ENCODE data around the gene HTRA1.

HTRA1 gene

GRCh38 chr10:122435212-122435827, 26.0 kb upstream of the HTRA1 start:
- Mint-ChIP-seq H3K9me3 (peaks cover 2% of the 10 kb centered on the region), H3K27ac (no peak overlapping the region), H3K4me1 (no peaks in the 10 kb centered on the region), H3K4me3 (no peak overlapping the region), H3K36me3 (ENCODE audit: low read depth) (no peaks in the 10 kb centered on the region), H3K27me3 (ENCODE audit: low read depth, poor library complexity) (peaks cover 4% of the 10 kb centered on the region)
- no peak for DNase-seq
- TF ChIP-seq CTCF (IDR thresholded peaks at IDR 0.05), result peak; percentile 67

- no peaks in the 10 kb centered on the region for H3K36me3 Mint-ChIP-seq (ENCODE audit: low read depth)
- peaks cover 19% of the 10 kb centered on the region for H3K9me3 Mint-ChIP-seq
- no peak for DNase-seq
- no peak for TF ChIP-seq CTCF (IDR thresholded peaks at IDR 0.05)
- no peak overlapping the region for H3K27ac Mint-ChIP-seq
- H3K4me3 Mint-ChIP-seq, result no peak overlapping the region
- peaks cover 8% of the 10 kb centered on the region for H3K27me3 Mint-ChIP-seq (ENCODE audit: low read depth, poor library complexity)
- H3K4me1 Mint-ChIP-seq, result no peaks in the 10 kb centered on the region
Observed at GRCh38 chr10:122441961-122442360, 19.4 kb upstream of the HTRA1 start.

GRCh38 chr10:122445469-122445868, 15.9 kb upstream of the HTRA1 start:
- H3K9me3 Mint-ChIP-seq, result peaks cover 21% of the 10 kb centered on the region
- H3K27ac Mint-ChIP-seq, result no peak overlapping the region
- TF ChIP-seq CTCF (IDR thresholded peaks at IDR 0.05), result no peak
- H3K36me3 Mint-ChIP-seq (ENCODE audit: low read depth), result no peaks in the 10 kb centered on the region
- H3K4me1 Mint-ChIP-seq, result no peaks in the 10 kb centered on the region
- no peak overlapping the region for H3K4me3 Mint-ChIP-seq
- DNase-seq, result no peak
- peaks cover 8% of the 10 kb centered on the region for H3K27me3 Mint-ChIP-seq (ENCODE audit: low read depth, poor library complexity)

- DNase-seq, result no peak
- no peak overlapping the region for H3K4me3 Mint-ChIP-seq
- H3K36me3 Mint-ChIP-seq (ENCODE audit: low read depth), result no peaks in the 10 kb centered on the region
- H3K4me1 Mint-ChIP-seq, result no peaks in the 10 kb centered on the region
- TF ChIP-seq CTCF (IDR thresholded peaks at IDR 0.05), result no peak
- peaks cover 21% of the 10 kb centered on the region for H3K9me3 Mint-ChIP-seq
- peaks cover 8% of the 10 kb centered on the region for H3K27me3 Mint-ChIP-seq (ENCODE audit: low read depth, poor library complexity)
- H3K27ac Mint-ChIP-seq, result no peak overlapping the region
Observed at GRCh38 chr10:122445904-122446303, 15.4 kb upstream of the HTRA1 start.

- DNase-seq, result no peak
- Mint-ChIP-seq H3K27me3 (ENCODE audit: low read depth, poor library complexity) (peaks cover 8% of the 10 kb centered on the region), H3K4me1 (no peaks in the 10 kb centered on the region), H3K27ac (no peak overlapping the region), H3K4me3 (no peak overlapping the region), H3K36me3 (ENCODE audit: low read depth) (no peaks in the 10 kb centered on the region), H3K9me3 (peaks cover 21% of the 10 kb centered on the region)
- TF ChIP-seq CTCF (IDR thresholded peaks at IDR 0.05), result no peak
Observed at GRCh38 chr10:122446668-122447423, 14.5 kb upstream of the HTRA1 start.

GRCh38 chr10:122448600-122448999, 12.8 kb upstream of the HTRA1 start:
- H3K4me1 Mint-ChIP-seq, result no peaks in the 10 kb centered on the region
- no peak for DNase-seq
- peaks cover 21% of the 10 kb centered on the region for H3K9me3 Mint-ChIP-seq
- no peak overlapping the region for H3K27ac Mint-ChIP-seq
- no peak overlapping the region for H3K4me3 Mint-ChIP-seq
- TF ChIP-seq CTCF (IDR thresholded peaks at IDR 0.05), result no peak
- peaks cover 8% of the 10 kb centered on the region for H3K27me3 Mint-ChIP-seq (ENCODE audit: low read depth, poor library complexity)
- no peaks in the 10 kb centered on the region for H3K36me3 Mint-ChIP-seq (ENCODE audit: low read depth)
